Gastroesophageal sphincter (tissue), 4 donors: ENCODE results near the gene CREM. TPM values are rescaled to one million over a fixed set of nuclear protein-coding genes. Genes with fewer than 3 reads are reported as not detected.
A peak's percentile ranks its signal among the peaks of the same experiment; 100 is the strongest.

Experiments
- ATAC-seq: fragments of 150-250 bp; one replicate; pipeline ENCODE4 v1.9.1; 2016; ENCODE audit warnings: mild to moderate bottlenecking, moderate library complexity
- H3K27ac ChIP-seq, 4 donors: fragments of 200-600 bp; sonication (generic) in 3 of 4; 1 replicate in 3 of 4; 2 replicates in 1 of 4; pipeline ENCODE4 v1.5.1; 2016 to 2019
- H3K27me3 ChIP-seq: fragments of 200-600 bp; sonication (generic); one replicate; pipeline ENCODE4 v1.5.1; 2019
- H3K36me3 ChIP-seq, 2 donors: fragments of 200-600 bp; sonication (generic); one replicate each; pipeline ENCODE4 v1.5.1; 2019; ENCODE audit warnings: control low read depth in 1 of 2
- H3K4me1 ChIP-seq, 3 donors: fragments of 200-600 bp; sonication (generic); 1 replicate in 2 of 3; 2 replicates in 1 of 3; pipeline ENCODE4 v1.5.1; 2016 to 2019; ENCODE audit warnings: control low read depth in 2 of 3
- H3K4me3 ChIP-seq, 2 donors: fragments of 200-600 bp; sonication (generic); one replicate each; pipeline ENCODE4 v1.5.1; 2019; ENCODE audit warnings: mild to moderate bottlenecking in 1 of 2, moderate library complexity in 1 of 2
- H3K9me3 ChIP-seq, 3 donors: fragments of 200-600 bp; sonication (generic); one replicate each; pipeline ENCODE4 v1.5.1; 2017 to 2019; ENCODE audit warnings: control low read depth in 2 of 3
- CTCF ChIP-seq, 4 experiments: fragments of 200-600 bp in 2 of 4; fragments of 450-650 bp in 2 of 4; sonication (generic) in 1 of 4; IDR thresholded peaks; one replicate each; pipeline ENCODE4 v1.5.1; 2017 to 2019; ENCODE audit warnings: antibody characterized with exemption in 4 of 4, mild to moderate bottlenecking in 2 of 4, moderate library complexity in 2 of 4
- EP300 ChIP-seq: sonication (generic); formaldehyde crosslinking; IDR thresholded peaks from one replicate; pipeline ENCODE4 v1.6.1; 2017; ENCODE audit warnings: antibody characterized with exemption, mild to moderate bottlenecking
- POLR2A ChIP-seq, 2 donors: fragments of 450-650 bp; IDR thresholded peaks; one replicate each; pipeline ENCODE4 v1.6.1; 2017; ENCODE audit warnings: antibody characterized with exemption in 2 of 2, mild to moderate bottlenecking in 2 of 2, moderate library complexity in 1 of 2
- POLR2AphosphoS5 ChIP-seq: sonication (generic); formaldehyde crosslinking; IDR thresholded peaks from one replicate; pipeline ENCODE4 v1.6.1; 2017; ENCODE audit warnings: antibody characterized with exemption
- WGBS, 2 donors: methylation state at CpG; one replicate each; pipeline ENCODE4 v1.1.5; 2018; ENCODE audit warnings: low coverage in 1 of 2; 5-methylcytosine and 5-hydroxymethylcytosine counted together
- total RNA-seq, 4 donors: library from RNA; depleted of rRNA; stranded (reverse); fragments of >200 nt; gene quantifications; one replicate each; pipeline ENCODE4 v1.1.0, GENCODE V29; 2016

The CREM gene
- total RNA-seq, 4 donors from 2014 or later = 37.7 to 78.1 (median 47.1) TPM

- no peak for ATAC-seq
- 21 to 43% methylated on average over 5 of the region's 5 CpGs for WGBS, 2 donors
- Histone ChIP-seq H3K27me3 (no peaks in the 10 kb centered on the region), H3K27ac (peak overlapping the region in 1 of 4 donors; percentile 36), H3K36me3 (no peaks in the 10 kb centered on the region), H3K4me1 (peaks cover 0 to 24% (median 6%) of the 10 kb centered on the region in 3 donors), H3K4me3 (no peak overlapping the region), H3K9me3 (peaks cover 0 to 4% (median 0%) of the 10 kb centered on the region in 3 donors)
- TF ChIP-seq CTCF (IDR thresholded peaks at IDR 0.05) (no peak), POLR2AphosphoS5 (no peak), POLR2A (IDR thresholded peaks at IDR 0.05) (no peak), EP300 (no peak)
These were observed 45.9 kb downstream of the CREM start for GRCh38 chr10:35172574-35172973.

GRCh38 chr10:35178331-35178730 is 51.7 kb downstream of the CREM start:
- ATAC-seq = no peak
- Histone ChIP-seq H3K27me3 (no peaks in the 10 kb centered on the region), H3K4me3 (no peak overlapping the region), H3K36me3 (no peaks in the 10 kb centered on the region), H3K9me3 (no peaks in the 10 kb centered on the region), H3K4me1 (peaks cover 0 to 12% (median 0%) of the 10 kb centered on the region in 3 donors), H3K27ac (peak overlapping the region in 2 of 4 donors; percentile 15 to 56)
- 68 to 76% methylated on average over 9 of the region's 9 CpGs for WGBS, 2 donors
- no peak for TF ChIP-seq CTCF (IDR thresholded peaks at IDR 0.05)

DNA sequence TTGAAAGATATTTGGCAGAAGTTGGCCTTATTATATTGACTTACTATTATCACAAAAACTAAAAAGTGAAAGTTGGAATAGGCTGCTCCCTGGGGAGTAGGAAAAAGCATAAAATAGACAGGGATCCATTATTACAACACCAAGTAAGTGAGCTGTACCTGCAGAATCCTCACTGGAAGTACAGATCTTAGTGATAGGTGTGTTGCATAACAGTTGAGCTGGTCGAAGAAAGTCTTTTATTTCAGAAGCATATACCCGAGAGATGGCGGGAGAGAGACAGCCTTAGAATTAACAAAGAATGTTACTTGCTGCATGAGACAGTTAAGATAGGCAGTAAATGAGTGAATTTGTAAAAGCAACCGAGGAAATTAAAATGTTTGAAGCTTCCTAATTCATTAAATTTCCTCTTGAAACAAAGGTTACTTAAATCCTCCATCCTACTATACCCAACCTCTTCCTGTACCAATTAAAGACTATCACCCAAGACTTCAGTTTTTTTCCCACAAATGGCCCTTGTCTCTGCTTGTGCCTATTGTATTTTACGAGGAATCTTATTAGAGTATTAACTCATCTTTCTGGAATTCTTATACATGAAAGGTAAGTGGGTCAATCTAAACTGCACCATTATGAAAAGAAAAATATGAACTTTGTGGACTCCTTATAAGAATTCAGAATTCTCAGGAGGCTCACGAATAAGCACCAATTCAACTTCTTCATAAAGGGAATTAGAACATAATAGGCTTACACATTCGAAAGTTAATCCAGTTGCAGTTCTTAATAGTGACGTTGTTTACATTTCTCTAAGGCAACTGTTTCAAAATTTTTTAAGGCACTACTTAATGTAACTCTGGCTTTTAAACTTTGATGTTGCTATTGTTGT is 56.2 kb downstream of the CREM start:
- no peaks in the 10 kb centered on the region for H3K36me3 ChIP-seq
- peak; percentile 22 for ATAC-seq
- H3K4me1 ChIP-seq = peaks cover 0 to 13% (median 0%) of the 10 kb centered on the region in 3 donors
- no peak for TF ChIP-seq POLR2A (IDR thresholded peaks at IDR 0.05)
- no peak for TF ChIP-seq EP300
- TF ChIP-seq POLR2AphosphoS5 = no peak
- TF ChIP-seq CTCF (IDR thresholded peaks at IDR 0.05) = no peak
- H3K27me3 ChIP-seq = no peaks in the 10 kb centered on the region
- H3K27ac ChIP-seq = peak overlapping the region in 3 of 4 donors; percentile 8 to 49 (median 9)
- WGBS, 2 donors = 59 to 65% methylated on average over 8 of the region's 8 CpGs
- H3K9me3 ChIP-seq = no peaks in the 10 kb centered on the region
- H3K4me3 ChIP-seq = no peak overlapping the region

DNA sequence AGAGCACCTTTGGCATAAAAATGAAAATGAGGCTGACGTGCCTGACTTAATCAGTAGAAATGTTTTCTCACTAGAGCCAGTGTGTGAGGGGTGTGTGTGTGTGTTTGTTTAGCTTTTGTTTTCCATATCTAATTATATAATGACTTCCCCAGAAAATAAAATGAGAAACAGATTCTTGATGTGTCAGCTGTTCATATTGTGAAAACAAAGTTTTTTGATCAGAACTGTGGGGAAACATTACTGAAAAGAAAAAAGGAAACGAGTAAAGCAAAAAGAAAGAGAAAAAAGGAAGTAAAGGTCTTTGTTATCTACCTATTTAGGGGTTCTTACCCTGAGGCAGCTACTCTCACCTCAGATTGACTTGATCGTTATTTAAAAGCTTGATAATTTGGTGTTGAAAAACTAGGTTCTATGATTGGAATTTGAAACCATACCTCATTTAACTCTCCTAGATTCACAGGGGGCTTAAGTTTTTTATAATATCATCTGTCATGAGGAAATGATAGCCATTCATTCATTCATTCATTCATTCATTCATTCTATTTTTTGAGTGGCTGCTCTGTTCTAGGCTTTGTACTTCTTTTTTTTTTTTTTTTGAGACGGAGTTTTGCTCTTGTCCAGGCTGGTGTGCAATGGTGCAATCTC is 58.0 kb downstream of the CREM start:
- Histone ChIP-seq H3K27me3 (no peaks in the 10 kb centered on the region), H3K36me3 (no peaks in the 10 kb centered on the region), H3K4me3 (no peak overlapping the region), H3K9me3 (no peaks in the 10 kb centered on the region), H3K4me1 (peaks cover 0 to 13% (median 0%) of the 10 kb centered on the region in 3 donors), H3K27ac (no peak overlapping the region)
- TF ChIP-seq POLR2A (IDR thresholded peaks at IDR 0.05) = no peak
- no peak for TF ChIP-seq CTCF (IDR thresholded peaks at IDR 0.05)
- no peak for TF ChIP-seq POLR2AphosphoS5
- TF ChIP-seq EP300 = no peak
- 68 to 70% methylated on average over 3 to 4 of the region's 4 CpGs for WGBS, 2 donors
- ATAC-seq = no peak
